ENCODE data around the gene KATNB1.

The KATNB1 gene

GRCh38 chr16:57798267-57798810 is 62.8 kb downstream of the KATNB1 start:
- Mint-ChIP-seq H3K36me3 (ENCODE audit: low read depth) (peaks cover 1% of the 10 kb centered on the region), H3K27ac (no peak overlapping the region), H3K4me3 (no peak overlapping the region), H3K27me3 (peaks cover 21% of the 10 kb centered on the region), H3K4me1 (peaks cover 33% of the 10 kb centered on the region), H3K9me3 (no peaks in the 10 kb centered on the region)
- ATAC-seq (no peak), DNase-seq (no peak)

GRCh38 chr16:57798953-57799599 is 63.5 kb downstream of the KATNB1 start:
- H3K27ac Mint-ChIP-seq: no peak overlapping the region
- no peak for DNase-seq
- no peak for ATAC-seq
- peaks cover 21% of the 10 kb centered on the region for H3K27me3 Mint-ChIP-seq
- peaks cover 1% of the 10 kb centered on the region for H3K36me3 Mint-ChIP-seq (ENCODE audit: low read depth)
- H3K4me1 Mint-ChIP-seq: peaks cover 33% of the 10 kb centered on the region
- H3K4me3 Mint-ChIP-seq: no peak overlapping the region
- H3K9me3 Mint-ChIP-seq: no peaks in the 10 kb centered on the region

- Mint-ChIP-seq H3K4me1 (peaks cover 33% of the 10 kb centered on the region), H3K4me3 (no peak overlapping the region), H3K27ac (no peak overlapping the region), H3K36me3 (ENCODE audit: low read depth) (peaks cover 1% of the 10 kb centered on the region), H3K27me3 (peaks cover 26% of the 10 kb centered on the region), H3K9me3 (no peaks in the 10 kb centered on the region)
- DNase-seq: no peak
- no peak for ATAC-seq
These were observed 64.1 kb downstream of the KATNB1 start for GRCh38 chr16:57799600-57800199.

GRCh38 chr16:57800200-57801097 is 64.9 kb downstream of the KATNB1 start:
- H3K36me3 Mint-ChIP-seq (ENCODE audit: low read depth): peaks cover 1% of the 10 kb centered on the region
- no peak overlapping the region for H3K27ac Mint-ChIP-seq
- no peak for DNase-seq
- peaks cover 33% of the 10 kb centered on the region for H3K4me1 Mint-ChIP-seq
- no peak for ATAC-seq
- H3K27me3 Mint-ChIP-seq: peaks cover 26% of the 10 kb centered on the region
- peak overlapping the region; percentile 25 for H3K4me3 Mint-ChIP-seq
- no peaks in the 10 kb centered on the region for H3K9me3 Mint-ChIP-seq

GRCh38 chr16:57801098-57801808 is 65.7 kb downstream of the KATNB1 start:
- ATAC-seq (no peak), DNase-seq (no peak)
- Mint-ChIP-seq H3K27me3 (peaks cover 30% of the 10 kb centered on the region), H3K27ac (no peak overlapping the region), H3K4me1 (peaks cover 33% of the 10 kb centered on the region), H3K4me3 (peak overlapping the region; percentile 21), H3K36me3 (ENCODE audit: low read depth) (peaks cover 1% of the 10 kb centered on the region), H3K9me3 (no peaks in the 10 kb centered on the region)

- Mint-ChIP-seq H3K27ac (no peak overlapping the region), H3K27me3 (peaks cover 34% of the 10 kb centered on the region), H3K4me3 (peak overlapping the region; percentile 21), H3K9me3 (no peaks in the 10 kb centered on the region), H3K4me1 (peaks cover 36% of the 10 kb centered on the region), H3K36me3 (ENCODE audit: low read depth) (peaks cover 1% of the 10 kb centered on the region)
- no peak for DNase-seq
- peak; percentile 18 for ATAC-seq
These were observed 66.3 kb downstream of the KATNB1 start for GRCh38 chr16:57801809-57802340.

GRCh38 chr16:57802341-57803133 is 67.0 kb downstream of the KATNB1 start, which contains the start of gene KIFC3:
KIFC3 (minus strand) TSS chr16:57802491; CDS start chr16:57798243, 4,248 bp downstream.
- DNase-seq (peak; percentile 80), ATAC-seq (peak; percentile 75)
- peak within 1 kb of the TSS; percentile 89 for H3K27ac Mint-ChIP-seq
- peaks cover 1% of the 10 kb centered on the region for H3K36me3 Mint-ChIP-seq (ENCODE audit: low read depth)
- peak within 1 kb of the TSS; percentile 84 for H3K4me3 Mint-ChIP-seq
- peaks cover 41% of the 10 kb centered on the region for H3K27me3 Mint-ChIP-seq
- peaks cover 38% of the 10 kb centered on the region for H3K4me1 Mint-ChIP-seq
- H3K9me3 Mint-ChIP-seq: no peaks in the 10 kb centered on the region

- peaks cover 42% of the 10 kb centered on the region for H3K4me1 Mint-ChIP-seq
- H3K36me3 Mint-ChIP-seq (ENCODE audit: low read depth): peaks cover 1% of the 10 kb centered on the region
- peaks cover 42% of the 10 kb centered on the region for H3K27me3 Mint-ChIP-seq
- H3K9me3 Mint-ChIP-seq: no peaks in the 10 kb centered on the region
- DNase-seq (no peak), ATAC-seq (no peak)
- peak overlapping the region; percentile 84 for H3K4me3 Mint-ChIP-seq
- H3K27ac Mint-ChIP-seq: peak overlapping the region; percentile 89
These were observed 67.8 kb downstream of the KATNB1 start for GRCh38 chr16:57803134-57803990.

- Mint-ChIP-seq H3K4me3 (no peak overlapping the region), H3K4me1 (peaks cover 40% of the 10 kb centered on the region), H3K27ac (no peak overlapping the region), H3K36me3 (ENCODE audit: low read depth) (peaks cover 1% of the 10 kb centered on the region), H3K9me3 (no peaks in the 10 kb centered on the region), H3K27me3 (peaks cover 46% of the 10 kb centered on the region)
- DNase-seq (no peak), ATAC-seq (no peak)
These were observed 68.7 kb downstream of the KATNB1 start for GRCh38 chr16:57804111-57804837.

- Mint-ChIP-seq H3K4me1 (peaks cover 41% of the 10 kb centered on the region), H3K9me3 (no peaks in the 10 kb centered on the region), H3K27ac (no peak overlapping the region), H3K36me3 (ENCODE audit: low read depth) (peaks cover 1% of the 10 kb centered on the region), H3K4me3 (no peak overlapping the region), H3K27me3 (peaks cover 41% of the 10 kb centered on the region)
- DNase-seq (no peak), ATAC-seq (no peak)
These were observed 69.6 kb downstream of the KATNB1 start for GRCh38 chr16:57805176-57805575.
